Thyroid gland (tissue), 4 donors: ENCODE results near the gene LILRA6.

ENCODE experiments used
- CTCF ChIP-seq, 6 experiments: fragments of 200-600 bp in 3 of 6; fragments of 450-650 bp in 3 of 6; sonication (generic) in 3 of 6; IDR thresholded peaks; one replicate each; pipeline ENCODE4 v1.5.1; 2016 to 2019; ENCODE audit warnings: antibody characterized with exemption in 6 of 6, mild to moderate bottlenecking in 2 of 6, inconsistent platforms in 1 of 6, moderate library complexity in 1 of 6
- POLR2A ChIP-seq, 2 donors: fragments of 450-650 bp; IDR thresholded peaks; one replicate each; pipeline ENCODE4 v1.6.1; 2017; ENCODE audit warnings: antibody characterized with exemption in 2 of 2, mild to moderate bottlenecking in 2 of 2, moderate library complexity in 1 of 2

- TF ChIP-seq CTCF (IDR thresholded peaks at IDR 0.05) (no peak), POLR2A (IDR thresholded peaks at IDR 0.05) (no peak)
Observed at GRCh38 chr19:54247106-54247930, 4.7 kb upstream of the LILRA6 start.
